ENCODE results near the gene RPTN.

Gene RPTN

DNA sequence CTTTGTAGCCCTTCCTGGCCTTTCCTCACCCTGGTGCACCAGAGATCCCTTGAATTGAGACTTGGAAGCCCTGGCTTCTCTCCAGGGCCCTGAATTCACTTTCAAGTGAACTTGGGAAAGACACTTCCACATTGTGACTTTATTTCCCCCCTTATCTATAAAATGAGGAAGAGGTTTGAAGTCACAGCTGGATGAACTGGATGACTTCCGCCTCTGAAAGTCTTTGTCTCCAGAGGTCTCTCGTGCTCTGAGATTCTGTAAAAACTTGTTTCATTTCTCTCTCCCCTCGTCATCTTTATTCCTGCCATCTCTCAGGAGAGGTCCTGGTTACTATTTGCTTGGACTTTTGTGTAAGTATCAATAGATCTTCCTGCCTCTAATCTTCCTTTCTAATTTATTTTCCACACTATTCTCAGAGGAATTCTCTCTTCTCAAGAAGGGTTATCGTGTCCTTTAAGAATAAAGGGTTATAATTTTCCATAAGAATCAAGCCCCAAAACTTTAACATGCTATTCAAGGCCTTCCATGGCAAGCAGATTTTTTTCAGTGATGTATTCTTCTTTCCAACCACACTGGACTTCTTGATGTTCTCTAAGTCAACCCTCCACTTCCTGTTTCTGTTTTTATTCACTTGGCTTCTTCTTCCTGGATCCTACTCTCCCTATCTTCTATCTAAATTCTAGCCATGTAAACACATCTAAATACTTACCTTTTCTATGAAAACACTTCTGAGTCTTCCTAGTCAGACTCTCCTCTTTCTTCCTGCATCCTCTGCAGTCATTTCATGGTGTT, 6.5 kb upstream of the RPTN start:
- no peak for TF ChIP-seq CTCF (IDR thresholded peaks at IDR 0.05; ENCODE audit: low read depth, low read length, missing control alignments)

GRCh38 chr1:152164517-152165136, 5.6 kb upstream of the RPTN start:
- H3K4me3 ChIP-seq (ENCODE audit: low read depth, low read length): no peak overlapping the region
- DNase-seq (ENCODE audit: low read depth): no peak
- TF ChIP-seq CTCF (IDR thresholded peaks at IDR 0.05; ENCODE audit: low read depth, low read length, missing control alignments): no peak

More for the DNA sequence above, 6.5 kb upstream of the RPTN start:
- no peak for DNase-seq (ENCODE audit: low read depth)
- H3K4me3 ChIP-seq (ENCODE audit: low read depth, low read length): no peak overlapping the region

DNA sequence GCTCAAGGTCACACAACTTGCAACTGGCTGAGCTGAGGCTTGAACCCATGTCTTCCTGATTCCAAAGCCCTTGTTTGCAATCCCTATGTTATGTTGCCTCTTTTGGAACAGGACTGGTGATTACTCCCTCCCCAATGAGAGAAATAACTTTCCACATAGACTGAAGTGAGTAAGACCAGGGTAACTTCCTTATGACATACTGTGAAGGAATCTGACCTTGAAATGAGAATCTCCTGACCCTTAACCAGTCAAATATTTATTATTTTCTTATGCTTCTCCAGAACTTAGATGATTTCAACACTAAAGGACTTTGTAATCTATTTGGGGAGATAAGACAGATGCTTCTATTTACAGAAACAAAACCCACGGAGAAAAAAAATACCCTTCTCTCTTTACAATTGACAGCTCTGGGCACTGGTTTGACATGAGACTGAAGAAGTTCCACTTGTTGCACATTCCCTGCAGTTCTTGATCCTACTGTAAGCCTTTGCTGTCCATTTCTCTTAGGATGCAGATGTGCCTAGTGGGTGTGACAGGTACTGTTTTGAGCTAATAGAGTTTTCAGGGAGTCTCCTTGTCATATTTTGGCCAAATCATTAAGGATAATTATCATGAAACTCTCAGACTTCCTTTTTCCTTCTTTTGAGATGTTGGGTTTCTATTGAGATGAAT, 3.9 kb upstream of the RPTN start:
- no peak overlapping the region for H3K4me3 ChIP-seq (ENCODE audit: low read depth, low read length)
- DNase-seq (ENCODE audit: low read depth): no peak
- no peak for TF ChIP-seq CTCF (IDR thresholded peaks at IDR 0.05; ENCODE audit: low read depth, low read length, missing control alignments)

GRCh38 chr1:152160576-152160975, 1.5 kb upstream of the RPTN start:
- TF ChIP-seq CTCF (IDR thresholded peaks at IDR 0.05; ENCODE audit: low read depth, low read length, missing control alignments): no peak
- no peak for DNase-seq (ENCODE audit: low read depth)
- H3K4me3 ChIP-seq (ENCODE audit: low read depth, low read length): no peak overlapping the region

DNA sequence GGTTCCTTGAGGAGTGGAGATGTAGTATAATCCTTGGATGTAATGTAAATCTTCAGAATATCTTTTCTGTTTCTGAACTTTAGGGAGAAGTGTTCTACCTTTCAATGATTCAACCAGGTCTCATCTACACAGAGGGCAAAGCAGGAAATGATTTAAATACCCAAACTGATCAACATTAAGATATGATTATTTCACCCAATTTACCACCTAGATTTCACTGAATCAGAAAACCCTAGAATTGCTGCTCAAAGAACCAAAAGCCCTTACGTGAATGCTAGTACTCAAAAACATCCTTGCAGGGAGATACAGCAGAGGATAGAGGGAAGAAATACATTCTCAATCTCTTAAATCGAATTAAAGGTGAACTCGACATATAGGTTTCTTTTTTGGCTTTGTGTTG, 5.0 kb downstream of the RPTN start:
- TF ChIP-seq CTCF (IDR thresholded peaks at IDR 0.05; ENCODE audit: low read depth, low read length, missing control alignments): no peak
- no peak for DNase-seq (ENCODE audit: low read depth)
- no peak overlapping the region for H3K4me3 ChIP-seq (ENCODE audit: low read depth, low read length)

GRCh38 chr1:152151646-152152045, 7.4 kb downstream of the RPTN start:
- no peak for TF ChIP-seq CTCF (IDR thresholded peaks at IDR 0.05; ENCODE audit: low read depth, low read length, missing control alignments)
- H3K4me3 ChIP-seq (ENCODE audit: low read depth, low read length): no peak overlapping the region
- no peak for DNase-seq (ENCODE audit: low read depth)
